WTC11 (cell line): ENCODE measurements around the gene TMEM272.

Source experiments
- E2F1 ChIP-seq: sonication (generic); formaldehyde crosslinking; IDR thresholded peaks from 2 replicates; pipeline ENCODE4 v1.8.0; 2022; ENCODE audit warnings: mild to moderate bottlenecking, missing genetic modification reagents
- ELF4 ChIP-seq: sonication (generic); formaldehyde crosslinking; IDR thresholded peaks from 2 replicates; pipeline ENCODE4 v1.8.1; 2022; ENCODE audit warnings: low read depth, mild to moderate bottlenecking, moderate library complexity, missing genetic modification reagents
- GABPB1 ChIP-seq: sonication (generic); formaldehyde crosslinking; IDR thresholded peaks from 2 replicates; pipeline ENCODE4 v1.8.1; 2023; ENCODE audit warnings: mild to moderate bottlenecking, missing genetic modification reagents
- GTF2I ChIP-seq: fragments of 250-450 bp; sonication (Bioruptor Pico); conservative IDR thresholded peaks from 2 replicates; pipeline ENCODE4 v1.4.0; 2021; ENCODE audit warnings: mild to moderate bottlenecking
- MXD4 ChIP-seq: fragments of 250-450 bp; sonication (Bioruptor Pico); IDR thresholded peaks from 2 replicates; pipeline ENCODE4 v1.8.0; 2021; ENCODE audit warnings: mild to moderate bottlenecking, moderate library complexity, borderline replicate concordance
- PREB ChIP-seq: sonication (generic); formaldehyde crosslinking; IDR thresholded peaks from 2 replicates; pipeline ENCODE4 v1.8.1; 2022; ENCODE audit warnings: mild to moderate bottlenecking, missing genetic modification reagents, moderate library complexity, borderline replicate concordance
- SOX15 ChIP-seq: fragments of 250-450 bp; sonication (Bioruptor Pico); IDR thresholded peaks from 2 replicates; pipeline ENCODE4 v1.9.0; 2021; ENCODE audit warnings: mild to moderate bottlenecking
- USF1 ChIP-seq: sonication (generic); formaldehyde crosslinking; IDR thresholded peaks from 2 replicates; pipeline ENCODE4 v1.8.0; 2022; ENCODE audit warnings: mild to moderate bottlenecking, missing genetic modification reagents
- USF2 ChIP-seq: sonication (generic); formaldehyde crosslinking; IDR thresholded peaks from 2 replicates; pipeline ENCODE4 v1.8.1; 2023; ENCODE audit warnings: mild to moderate bottlenecking, missing genetic modification reagents, moderate library complexity
- TF ChIP-seq, protein P1 (sequence below): sonication (generic); formaldehyde crosslinking; IDR thresholded peaks from 2 replicates; pipeline ENCODE4 v1.8.0; 2022; ENCODE audit warnings: mild to moderate bottlenecking, missing genetic modification reagents
- TF ChIP-seq, protein P2 (sequence below): fragments of 200-600 bp; IDR thresholded peaks from 2 replicates; pipeline ENCODE4 v1.8.0; 2022; ENCODE audit warnings: antibody characterized with exemption

- TF ChIP-seq GABPB1 (CRISPR knock-in tag) (no peak), ELF4 (CRISPR knock-in tag) (no peak), SOX15 (CRISPR knock-in tag) (no peak), GTF2I (no peak), USF2 (CRISPR knock-in tag) (no peak), USF1 (no peak), MXD4 (CRISPR knock-in tag) (no peak), PREB (no peak), E2F1 (CRISPR knock-in tag) (no peak)
- TF ChIP-seq, protein P1, sequence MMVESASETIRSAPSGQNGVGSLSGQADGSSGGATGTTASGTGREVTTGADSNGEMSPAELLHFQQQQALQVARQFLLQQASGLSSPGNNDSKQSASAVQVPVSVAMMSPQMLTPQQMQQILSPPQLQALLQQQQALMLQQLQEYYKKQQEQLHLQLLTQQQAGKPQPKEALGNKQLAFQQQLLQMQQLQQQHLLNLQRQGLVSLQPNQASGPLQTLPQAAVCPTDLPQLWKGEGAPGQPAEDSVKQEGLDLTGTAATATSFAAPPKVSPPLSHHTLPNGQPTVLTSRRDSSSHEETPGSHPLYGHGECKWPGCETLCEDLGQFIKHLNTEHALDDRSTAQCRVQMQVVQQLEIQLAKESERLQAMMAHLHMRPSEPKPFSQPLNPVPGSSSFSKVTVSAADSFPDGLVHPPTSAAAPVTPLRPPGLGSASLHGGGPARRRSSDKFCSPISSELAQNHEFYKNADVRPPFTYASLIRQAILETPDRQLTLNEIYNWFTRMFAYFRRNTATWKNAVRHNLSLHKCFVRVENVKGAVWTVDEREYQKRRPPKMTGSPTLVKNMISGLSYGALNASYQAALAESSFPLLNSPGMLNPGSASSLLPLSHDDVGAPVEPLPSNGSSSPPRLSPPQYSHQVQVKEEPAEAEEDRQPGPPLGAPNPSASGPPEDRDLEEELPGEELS (CRISPR knock-in tag) = no peak
- TF ChIP-seq, protein P2, sequence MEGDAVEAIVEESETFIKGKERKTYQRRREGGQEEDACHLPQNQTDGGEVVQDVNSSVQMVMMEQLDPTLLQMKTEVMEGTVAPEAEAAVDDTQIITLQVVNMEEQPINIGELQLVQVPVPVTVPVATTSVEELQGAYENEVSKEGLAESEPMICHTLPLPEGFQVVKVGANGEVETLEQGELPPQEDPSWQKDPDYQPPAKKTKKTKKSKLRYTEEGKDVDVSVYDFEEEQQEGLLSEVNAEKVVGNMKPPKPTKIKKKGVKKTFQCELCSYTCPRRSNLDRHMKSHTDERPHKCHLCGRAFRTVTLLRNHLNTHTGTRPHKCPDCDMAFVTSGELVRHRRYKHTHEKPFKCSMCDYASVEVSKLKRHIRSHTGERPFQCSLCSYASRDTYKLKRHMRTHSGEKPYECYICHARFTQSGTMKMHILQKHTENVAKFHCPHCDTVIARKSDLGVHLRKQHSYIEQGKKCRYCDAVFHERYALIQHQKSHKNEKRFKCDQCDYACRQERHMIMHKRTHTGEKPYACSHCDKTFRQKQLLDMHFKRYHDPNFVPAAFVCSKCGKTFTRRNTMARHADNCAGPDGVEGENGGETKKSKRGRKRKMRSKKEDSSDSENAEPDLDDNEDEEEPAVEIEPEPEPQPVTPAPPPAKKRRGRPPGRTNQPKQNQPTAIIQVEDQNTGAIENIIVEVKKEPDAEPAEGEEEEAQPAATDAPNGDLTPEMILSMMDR = no peak
These were observed 16.8 kb upstream of the TMEM272 start, which contains the start of gene CCDC70 for GRCh38 chr13:51861723-51862300.
